Measurements from ENCODE around the gene ARMC7.
"Not testable (repeated sequence)": the region's sequence is repeated elsewhere in the genome, so short reads cannot be mapped to it uniquely, and the experiment has no call there.

ARMC7 gene

DNA sequence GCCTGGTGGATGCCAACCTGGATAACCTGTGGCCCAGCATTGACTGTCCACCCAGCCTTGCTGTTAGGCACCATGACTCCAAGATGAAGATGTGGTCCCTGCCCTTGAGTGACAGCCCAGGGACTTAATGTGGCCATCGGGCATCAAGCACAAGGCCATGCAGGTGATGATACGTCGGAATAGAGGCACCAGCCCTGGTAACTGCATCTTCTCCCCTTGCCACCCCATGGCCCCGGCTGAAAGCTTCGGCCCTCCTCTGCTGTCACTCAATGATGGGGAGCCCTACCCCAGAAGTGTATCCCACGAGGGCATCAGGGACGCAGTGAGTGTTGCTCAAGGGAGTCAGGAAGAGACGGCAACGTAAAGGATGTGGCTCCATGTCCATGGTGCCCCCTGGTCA, 19.8 kb downstream of the ARMC7 start:
- DNase-seq (ENCODE audit: low read depth): no peak
- TF ChIP-seq CTCF (IDR thresholded peaks at IDR 0.05; ENCODE audit: control insufficient read depth, insufficient read depth, low read depth, low read length, missing control alignments): no peak
- H3K4me3 ChIP-seq (ENCODE audit: control insufficient read depth, low read depth, low read length): no peak overlapping the region

- DNase-seq (ENCODE audit: low read depth): no peak
- TF ChIP-seq CTCF (IDR thresholded peaks at IDR 0.05; ENCODE audit: control insufficient read depth, insufficient read depth, low read depth, low read length, missing control alignments): no peak
- peak overlapping the region; percentile 74 for H3K4me3 ChIP-seq (ENCODE audit: control insufficient read depth, low read depth, low read length)
These were observed 20.4 kb downstream of the ARMC7 start for GRCh38 chr17:75130059-75130631.

GRCh38 chr17:75130632-75131277, 21.0 kb downstream of the ARMC7 start:
- TF ChIP-seq CTCF (IDR thresholded peaks at IDR 0.05; ENCODE audit: control insufficient read depth, insufficient read depth, low read depth, low read length, missing control alignments): peak; percentile 36
- DNase-seq (ENCODE audit: low read depth): no peak
- peak overlapping the region; percentile 74 for H3K4me3 ChIP-seq (ENCODE audit: control insufficient read depth, low read depth, low read length)

DNA sequence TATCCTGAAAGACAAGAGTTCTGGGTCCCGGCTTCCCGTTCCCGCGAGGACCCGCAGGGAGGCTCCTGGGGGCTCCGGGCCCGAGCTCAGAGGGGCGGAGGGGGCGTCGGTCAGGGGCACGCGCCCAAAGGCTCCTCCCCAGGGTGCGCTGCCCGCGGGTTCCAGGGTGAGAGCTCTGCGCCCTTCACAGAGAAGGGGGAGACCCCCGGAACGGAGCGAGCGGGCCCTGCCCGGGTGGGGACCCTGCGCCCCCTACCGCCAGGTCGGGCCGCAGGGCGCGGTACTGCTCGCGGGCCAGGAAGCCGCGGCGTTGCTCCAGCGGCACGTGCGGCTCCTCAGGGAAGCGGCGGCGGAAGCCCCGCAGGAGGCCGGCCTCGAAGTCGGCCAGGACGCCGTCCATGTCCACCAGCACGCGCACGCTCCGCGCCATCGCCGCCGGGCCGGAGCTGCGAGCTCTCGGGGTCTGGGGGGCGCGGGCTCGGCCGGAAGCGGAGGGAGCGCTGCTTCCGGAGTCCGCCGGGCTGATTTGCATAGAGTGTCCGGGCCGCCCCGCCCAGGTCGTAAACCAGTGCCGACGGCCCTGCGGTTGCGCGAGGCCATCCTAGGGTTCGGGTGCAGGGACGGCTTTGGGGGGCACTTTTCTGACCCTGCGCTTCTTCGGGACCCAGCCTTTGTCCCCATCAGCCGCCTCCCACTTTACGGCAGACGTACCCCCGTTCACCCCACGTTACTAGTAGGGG, 21.7 kb downstream of the ARMC7 start, which contains the start of gene NT5C:
TSS of gene NT5C (minus strand) at position 465 of the 740 bp plus-strand sequence. CDS start at position 430, 35 bp downstream.
- H3K4me3 ChIP-seq (ENCODE audit: control insufficient read depth, low read depth, low read length): peak within 1 kb of the TSS; percentile 74
- DNase-seq (ENCODE audit: low read depth): no peak
- TF ChIP-seq CTCF (IDR thresholded peaks at IDR 0.05; ENCODE audit: control insufficient read depth, insufficient read depth, low read depth, low read length, missing control alignments): peak; percentile 61

- peak overlapping the region; percentile 74 for H3K4me3 ChIP-seq (ENCODE audit: control insufficient read depth, low read depth, low read length)
- DNase-seq (ENCODE audit: low read depth): not testable (repeated sequence)
These were observed 22.5 kb downstream of the ARMC7 start for GRCh38 chr17:75132018-75133000.

GRCh38 chr17:75133001-75133400, 23.2 kb downstream of the ARMC7 start:
- no peak for TF ChIP-seq CTCF (IDR thresholded peaks at IDR 0.05; ENCODE audit: control insufficient read depth, insufficient read depth, low read depth, low read length, missing control alignments)
- no peak overlapping the region for H3K4me3 ChIP-seq (ENCODE audit: control insufficient read depth, low read depth, low read length)
- DNase-seq (ENCODE audit: low read depth): no peak

GRCh38 chr17:75133607-75134347, 24.0 kb downstream of the ARMC7 start:
- DNase-seq (ENCODE audit: low read depth); H3K4me3 ChIP-seq (ENCODE audit: control insufficient read depth, low read depth, low read length): not testable (repeated sequence)

Measured in AG09309 (cell line).